ENCODE data around the gene RARG.

RARG gene

GRCh38 chr12:53191885-53192530 is 40.0 kb downstream of the RARG start:
- TF ChIP-seq, protein P1, sequence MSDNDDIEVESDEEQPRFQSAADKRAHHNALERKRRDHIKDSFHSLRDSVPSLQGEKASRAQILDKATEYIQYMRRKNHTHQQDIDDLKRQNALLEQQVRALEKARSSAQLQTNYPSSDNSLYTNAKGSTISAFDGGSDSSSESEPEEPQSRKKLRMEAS (IDR thresholded peaks at IDR 0.05) = no peak
- TF ChIP-seq FOXM1 (IDR thresholded peaks at IDR 0.05; ENCODE audit: borderline replicate concordance, low read depth) (no peak), CEBPB (IDR thresholded peaks at IDR 0.05) (no peak), REST (IDR thresholded peaks at IDR 0.05; ENCODE audit: low read depth) (no peak), YY1 (IDR thresholded peaks at IDR 0.05; ENCODE audit: low read depth) (no peak), TAF1 (IDR thresholded peaks at IDR 0.05; ENCODE audit: low read depth) (no peak), CREB1 (IDR thresholded peaks at IDR 0.05; ENCODE audit: low read depth) (no peak), ZBTB7A (IDR thresholded peaks at IDR 0.05; ENCODE audit: low read depth) (no peak), EGR1 (IDR thresholded peaks at IDR 0.05) (no peak), TEAD4 (IDR thresholded peaks at IDR 0.05) (no peak), RAD21 (IDR thresholded peaks at IDR 0.05; ENCODE audit: low read depth) (no peak), TCF12 (IDR thresholded peaks at IDR 0.05; ENCODE audit: low read depth) (no peak), NFIC (IDR thresholded peaks at IDR 0.05) (no peak)

GRCh38 chr12:53191096-53191884 is 40.7 kb downstream of the RARG start:
- no peak for TF ChIP-seq TAF1 (IDR thresholded peaks at IDR 0.05; ENCODE audit: low read depth)
- no peak for TF ChIP-seq EGR1 (IDR thresholded peaks at IDR 0.05)
- TF ChIP-seq EP300 (IDR thresholded peaks at IDR 0.05; ENCODE audit: borderline replicate concordance) = no peak
- TF ChIP-seq, protein P2, sequence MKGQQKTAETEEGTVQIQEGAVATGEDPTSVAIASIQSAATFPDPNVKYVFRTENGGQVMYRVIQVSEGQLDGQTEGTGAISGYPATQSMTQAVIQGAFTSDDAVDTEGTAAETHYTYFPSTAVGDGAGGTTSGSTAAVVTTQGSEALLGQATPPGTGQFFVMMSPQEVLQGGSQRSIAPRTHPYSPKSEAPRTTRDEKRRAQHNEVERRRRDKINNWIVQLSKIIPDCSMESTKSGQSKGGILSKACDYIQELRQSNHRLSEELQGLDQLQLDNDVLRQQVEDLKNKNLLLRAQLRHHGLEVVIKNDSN (IDR thresholded peaks at IDR 0.05) = no peak
- no peak for TF ChIP-seq REST (IDR thresholded peaks at IDR 0.05; ENCODE audit: low read depth)
- TF ChIP-seq TCF12 (IDR thresholded peaks at IDR 0.05; ENCODE audit: low read depth) = no peak
- TF ChIP-seq NFIC (IDR thresholded peaks at IDR 0.05) = no peak
- TF ChIP-seq CEBPB (IDR thresholded peaks at IDR 0.05) = no peak
- no peak for TF ChIP-seq CREB1 (IDR thresholded peaks at IDR 0.05; ENCODE audit: low read depth)
- no peak for TF ChIP-seq TEAD4 (IDR thresholded peaks at IDR 0.05)
- TF ChIP-seq RAD21 (IDR thresholded peaks at IDR 0.05; ENCODE audit: low read depth) = no peak

DNA sequence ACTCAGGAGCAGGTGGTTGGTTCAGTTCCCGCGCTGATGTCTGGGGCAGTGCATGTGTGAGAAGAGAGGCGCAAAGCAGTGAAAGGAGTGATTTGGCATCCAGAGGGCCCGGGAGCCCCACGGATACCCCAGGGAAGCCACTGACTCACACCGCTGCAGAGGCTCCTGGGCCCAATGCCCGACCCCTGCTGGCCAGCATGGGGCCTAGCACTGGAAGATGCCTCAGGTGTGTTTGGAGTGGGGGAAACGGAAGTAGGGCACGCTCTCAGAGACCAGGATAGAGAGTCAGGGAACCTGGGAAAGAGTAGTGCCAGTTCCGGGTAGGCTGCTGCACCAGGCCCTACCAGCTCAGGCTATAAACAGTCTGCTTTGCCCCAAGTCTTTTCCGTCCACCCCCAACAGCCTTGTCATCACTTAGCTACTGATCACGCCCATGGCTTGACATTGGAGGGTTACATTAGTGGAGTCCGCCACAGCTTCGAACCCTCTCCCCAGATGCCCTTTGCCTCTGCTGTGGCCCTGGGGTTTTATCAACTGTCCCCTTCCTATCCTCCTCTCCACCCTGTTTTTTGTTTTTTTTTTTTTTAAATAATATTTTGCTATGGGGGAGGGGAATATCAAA is 41.8 kb downstream of the RARG start:
- peak; percentile 64 for TF ChIP-seq RAD21 (IDR thresholded peaks at IDR 0.05; ENCODE audit: low read depth)
- TF ChIP-seq ZBTB7A (IDR thresholded peaks at IDR 0.05; ENCODE audit: low read depth) = no peak

DNA sequence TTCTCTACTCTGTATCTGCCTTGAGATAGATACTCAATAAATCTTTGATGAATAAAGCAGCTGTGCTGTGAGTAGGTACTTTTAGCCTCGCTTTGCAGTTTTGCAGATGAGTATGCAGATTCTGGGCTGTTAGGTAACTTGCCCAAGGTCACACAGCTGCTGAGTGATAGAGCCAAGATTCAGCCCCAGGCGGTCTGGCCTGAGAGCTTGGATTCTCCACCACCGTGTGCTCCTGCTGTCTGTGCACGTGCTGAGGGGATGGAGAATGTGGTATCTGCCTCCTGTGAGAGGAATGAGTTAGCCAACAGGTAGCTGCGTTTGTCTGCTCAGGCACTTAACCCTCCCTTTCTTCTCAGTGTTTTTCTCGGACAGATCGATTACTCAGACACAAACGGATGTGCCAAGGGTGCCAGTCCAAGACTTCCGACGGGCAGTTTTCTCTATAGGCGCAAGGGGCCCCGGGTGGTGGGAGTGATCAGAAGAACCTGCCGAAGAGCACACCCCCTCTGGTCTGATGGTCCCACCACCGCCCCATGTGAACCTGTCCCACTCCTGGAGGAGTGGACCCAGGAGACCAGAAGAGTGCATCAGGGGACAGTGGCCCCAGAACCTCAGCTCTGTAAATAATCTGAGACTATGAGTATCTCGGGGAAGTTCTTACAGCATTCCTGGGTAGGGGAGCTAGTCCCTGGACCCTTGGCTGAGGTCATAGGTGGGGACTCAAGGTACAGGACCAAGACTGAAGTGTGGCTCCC is 44.7 kb downstream of the RARG start:
- TF ChIP-seq EGR1 (IDR thresholded peaks at IDR 0.05) = no peak
- TF ChIP-seq, protein P2 (IDR thresholded peaks at IDR 0.05) = no peak
- TF ChIP-seq TEAD4 (IDR thresholded peaks at IDR 0.05) = no peak
- no peak for TF ChIP-seq EP300 (IDR thresholded peaks at IDR 0.05; ENCODE audit: borderline replicate concordance)
- TF ChIP-seq FOXM1 (IDR thresholded peaks at IDR 0.05; ENCODE audit: borderline replicate concordance, low read depth) = no peak
- TF ChIP-seq ZBTB7A (IDR thresholded peaks at IDR 0.05; ENCODE audit: low read depth) = no peak
- no peak for TF ChIP-seq YY1 (IDR thresholded peaks at IDR 0.05; ENCODE audit: low read depth)
- no peak for TF ChIP-seq RAD21 (IDR thresholded peaks at IDR 0.05; ENCODE audit: low read depth)
- no peak for TF ChIP-seq CREB1 (IDR thresholded peaks at IDR 0.05; ENCODE audit: low read depth)
- TF ChIP-seq TCF12 (IDR thresholded peaks at IDR 0.05; ENCODE audit: low read depth) = no peak
- no peak for TF ChIP-seq REST (IDR thresholded peaks at IDR 0.05; ENCODE audit: low read depth)
- TF ChIP-seq, protein P1 (IDR thresholded peaks at IDR 0.05) = no peak

Measured in Ishikawa (cell line).